Central memory CD4-positive, alpha-beta T cell (primary cell): ENCODE measurements around the gene ADGB.

Source experiments
- DNase-seq: peaks from one replicate; pipeline ENCODE4 v3.0.0; 2022

The ADGB gene

GRCh38 chr6:146635165-146635564, 36.4 kb downstream of the ADGB start:
- no peak for DNase-seq

DNA sequence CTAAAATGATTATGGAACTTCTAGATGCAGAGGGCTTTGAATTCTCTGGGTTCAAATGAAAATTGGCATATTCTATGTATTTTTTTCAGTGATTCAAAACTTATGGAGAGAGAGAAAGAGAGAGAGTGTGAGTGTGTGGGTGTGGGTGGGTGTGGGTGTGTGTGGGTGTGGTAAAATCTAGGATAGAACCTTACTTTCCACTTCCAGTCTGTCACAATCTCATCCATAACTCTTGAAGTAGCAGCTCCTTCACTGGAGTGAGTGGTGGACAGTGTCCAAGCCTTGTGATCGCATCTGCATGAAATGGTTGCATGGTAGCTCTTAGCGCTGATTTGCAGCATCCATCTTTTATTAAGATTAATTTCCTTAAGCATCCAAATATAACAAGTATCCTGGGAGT, 37.7 kb downstream of the ADGB start:
- no peak for DNase-seq

DNA sequence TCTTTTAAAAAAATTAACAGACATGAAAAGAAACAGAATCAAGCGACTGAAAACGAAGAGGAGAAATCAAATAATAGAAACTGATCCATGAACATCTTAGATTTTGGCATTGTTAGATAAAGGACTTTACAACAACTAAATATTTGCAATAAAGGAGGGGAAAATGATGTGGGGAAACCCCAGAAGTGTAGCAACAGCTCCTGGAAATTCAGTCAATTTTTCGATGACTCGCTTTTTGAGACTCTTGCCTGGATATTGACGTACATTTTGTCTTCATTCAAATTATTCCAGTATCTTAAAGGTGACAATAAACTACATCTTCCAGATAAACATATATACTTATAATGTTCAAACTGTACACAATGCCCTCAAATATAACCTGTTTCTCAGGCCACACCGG, 44.1 kb downstream of the ADGB start:
- DNase-seq: no peak

DNA sequence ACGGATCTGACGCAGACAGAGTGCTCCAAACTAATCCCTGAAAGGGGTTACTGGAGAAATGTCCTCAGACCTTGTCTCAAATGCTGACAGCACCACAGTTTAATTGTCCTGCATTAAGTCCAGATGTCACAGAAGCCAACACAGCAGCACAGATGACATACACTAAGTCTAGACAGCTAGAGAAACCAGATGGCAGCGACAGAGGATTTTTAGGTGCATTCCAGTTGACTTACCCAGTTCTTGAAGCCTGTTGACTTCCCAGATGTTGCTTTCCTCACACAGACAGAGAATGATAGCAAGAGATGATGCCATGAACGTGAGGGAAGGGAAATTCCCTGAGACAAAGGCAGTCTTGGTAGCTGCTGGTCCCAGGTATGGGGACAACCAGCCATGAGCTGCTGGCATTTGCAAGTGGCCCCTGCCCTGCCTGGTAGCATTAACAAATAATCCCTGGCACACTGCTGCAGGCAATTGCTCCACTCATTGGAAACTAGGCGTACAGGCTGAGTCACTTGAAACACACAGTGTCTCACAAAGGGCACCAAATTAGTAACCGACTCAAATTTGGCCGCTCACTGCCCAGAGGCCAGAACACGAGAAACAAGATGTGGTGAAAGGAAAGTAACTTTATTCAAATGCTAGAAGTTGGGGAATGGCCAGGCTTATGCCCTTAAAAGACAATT, 52.2 kb downstream of the ADGB start:
- DNase-seq: no peak

- no peak for DNase-seq
These were observed 52.7 kb downstream of the ADGB start for GRCh38 chr6:146651482-146651863.

DNA sequence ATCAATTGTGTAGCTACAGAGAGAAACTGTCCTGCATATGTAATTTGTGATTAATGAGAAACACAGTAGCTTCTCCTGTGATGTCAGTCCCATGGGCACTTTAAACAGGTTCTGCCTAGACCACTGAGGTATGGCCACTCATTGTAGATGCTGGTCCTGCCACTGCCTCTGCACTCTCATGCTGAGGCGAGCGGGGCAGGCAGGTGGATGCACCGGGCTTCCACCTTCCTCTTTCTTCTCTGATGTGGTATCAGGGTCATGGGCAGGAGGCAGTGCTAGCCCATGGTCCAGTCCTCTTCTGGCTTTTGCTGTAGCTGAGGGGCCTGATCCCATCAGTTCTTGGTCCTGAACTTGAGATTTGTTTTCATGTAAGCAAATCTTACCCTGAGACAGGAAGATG, 58.7 kb downstream of the ADGB start:
- DNase-seq: no peak

- DNase-seq: no peak
These were observed 66.1 kb downstream of the ADGB start for GRCh38 chr6:146664871-146665360.

GRCh38 chr6:146666909-146667308, 68.1 kb downstream of the ADGB start:
- no peak for DNase-seq

DNA sequence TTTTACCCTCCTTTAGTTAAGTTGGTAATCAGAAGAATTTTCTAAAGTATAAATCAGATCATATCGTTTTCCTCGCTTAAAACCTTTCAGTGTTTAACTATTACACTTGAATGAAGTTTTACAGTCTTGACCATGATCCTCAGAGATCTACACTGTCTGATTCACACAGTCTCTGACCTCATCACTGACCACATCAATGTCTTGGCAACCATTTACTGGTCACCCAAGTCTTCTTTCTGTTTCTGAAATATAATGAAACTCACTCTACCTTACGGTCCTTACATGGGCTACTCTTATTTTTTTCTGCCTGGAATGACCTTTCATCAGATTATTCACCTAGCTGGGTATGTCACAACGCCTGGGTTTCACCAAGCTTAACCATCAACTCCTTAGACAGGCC, 71.4 kb downstream of the ADGB start:
- no peak for DNase-seq

DNA sequence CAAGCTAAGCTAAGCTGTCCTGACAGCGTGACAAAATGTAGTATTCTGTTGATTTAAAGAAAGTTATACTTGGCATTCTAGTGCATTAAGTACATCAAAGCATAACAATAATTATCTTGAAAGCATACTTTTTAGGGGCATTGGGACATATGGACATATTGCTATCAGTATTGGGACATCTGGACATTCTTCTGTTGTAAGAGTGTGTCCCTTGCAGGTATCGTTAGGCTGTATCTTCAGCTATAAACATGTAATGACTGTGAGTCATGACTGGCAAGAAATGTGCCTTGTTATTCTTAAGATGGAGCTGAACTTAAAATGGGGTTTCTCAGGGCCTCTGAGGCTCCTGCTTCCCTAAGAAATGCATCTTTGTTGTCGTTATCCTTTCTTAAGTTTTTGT, 74.3 kb downstream of the ADGB start:
- DNase-seq: no peak

DNA sequence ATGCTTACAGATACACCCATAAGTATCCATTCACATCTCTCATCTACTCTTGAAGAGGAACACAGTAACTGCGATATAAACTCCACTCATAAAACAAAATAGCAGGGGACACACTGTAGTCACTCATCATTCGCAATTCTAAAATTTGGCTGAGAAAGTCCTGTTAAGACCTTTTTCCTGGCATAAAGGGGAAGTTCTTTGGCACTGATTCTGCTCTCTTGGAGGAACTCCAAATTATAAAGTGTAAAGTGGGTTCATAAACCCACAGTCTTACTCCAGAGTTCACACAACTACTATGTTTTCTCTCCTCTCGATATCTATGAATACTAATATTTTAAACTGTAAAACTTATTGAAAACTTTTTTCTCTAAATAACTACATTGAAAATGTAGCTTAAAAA, 80.6 kb downstream of the ADGB start:
- no peak for DNase-seq

GRCh38 chr6:146682919-146683318, 84.1 kb downstream of the ADGB start:
- DNase-seq: no peak

- no peak for DNase-seq
These were observed 91.0 kb downstream of the ADGB start for GRCh38 chr6:146689806-146690205.

- no peak for DNase-seq
These were observed 94.6 kb downstream of the ADGB start for GRCh38 chr6:146693342-146693741.

DNA sequence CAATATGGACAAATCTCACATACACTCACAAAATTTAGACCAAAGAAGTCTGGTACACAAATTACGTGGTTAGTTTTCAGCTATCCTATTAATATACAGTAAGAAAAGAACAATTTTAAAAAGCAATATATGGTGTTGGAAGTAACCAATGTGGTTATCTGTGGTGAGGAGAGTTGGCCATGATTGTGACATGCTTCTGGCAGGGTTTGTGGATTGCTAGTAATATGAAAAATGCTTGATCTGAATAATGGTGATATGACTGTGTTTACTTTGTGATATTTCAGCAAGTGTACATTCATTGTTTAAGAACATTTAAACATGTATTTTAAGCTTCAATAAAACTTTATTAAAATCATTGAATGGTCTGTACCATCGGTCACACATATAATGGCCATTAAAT, 99.1 kb downstream of the ADGB start:
- no peak for DNase-seq

- DNase-seq: peak; percentile 44
These were observed 101.4 kb downstream of the ADGB start for GRCh38 chr6:146700078-146700686.

GRCh38 chr6:146701632-146702031, 102.9 kb downstream of the ADGB start:
- peak; percentile 17 for DNase-seq

DNA sequence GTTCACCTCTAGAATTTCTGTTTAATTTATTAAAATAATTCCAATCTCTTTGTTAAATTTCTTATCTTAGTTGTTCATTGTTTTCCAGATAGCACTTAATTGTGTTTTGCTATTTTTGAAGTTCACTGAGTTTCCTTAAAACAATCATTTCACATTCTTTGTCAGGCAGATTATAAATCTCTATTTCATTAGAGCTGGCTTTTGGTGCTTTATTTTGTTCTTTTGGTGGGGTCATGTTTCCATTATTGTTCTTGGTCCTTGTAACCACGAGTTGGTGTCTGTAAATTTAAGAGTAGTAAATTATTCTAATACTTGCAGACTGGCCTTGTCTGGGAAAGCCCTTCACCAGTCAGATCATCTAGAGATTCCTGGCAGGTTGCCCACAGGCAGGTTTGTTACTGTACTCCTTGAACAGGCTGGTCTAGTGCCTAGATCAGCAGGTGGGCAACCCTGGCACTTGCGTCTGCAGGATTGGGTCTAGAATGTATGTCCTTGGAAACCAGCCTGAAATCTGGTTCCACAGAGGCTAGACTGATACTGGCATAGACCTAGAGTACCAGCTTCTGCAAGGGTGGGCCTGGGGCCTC, 110.4 kb downstream of the ADGB start:
- no peak for DNase-seq

DNA sequence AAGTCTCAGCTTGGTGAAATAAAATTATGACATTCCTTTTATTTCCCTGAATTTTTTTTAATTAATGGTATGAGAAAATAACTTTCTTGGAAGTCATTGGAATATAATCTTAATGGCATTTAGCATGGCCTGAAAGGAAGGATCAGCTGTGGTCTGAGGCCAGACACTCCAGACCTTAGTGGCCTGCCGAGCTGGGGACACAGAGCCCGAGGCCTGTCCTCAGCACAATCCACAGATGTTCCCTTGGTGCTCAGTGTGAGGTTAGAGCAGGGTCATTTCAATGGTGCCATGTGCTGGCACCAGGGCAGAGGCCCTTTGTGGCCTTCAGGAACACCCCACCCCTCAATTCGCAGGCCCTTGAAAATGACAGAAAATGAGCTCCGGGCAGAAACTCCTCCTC, 120.6 kb downstream of the ADGB start:
- no peak for DNase-seq

DNA sequence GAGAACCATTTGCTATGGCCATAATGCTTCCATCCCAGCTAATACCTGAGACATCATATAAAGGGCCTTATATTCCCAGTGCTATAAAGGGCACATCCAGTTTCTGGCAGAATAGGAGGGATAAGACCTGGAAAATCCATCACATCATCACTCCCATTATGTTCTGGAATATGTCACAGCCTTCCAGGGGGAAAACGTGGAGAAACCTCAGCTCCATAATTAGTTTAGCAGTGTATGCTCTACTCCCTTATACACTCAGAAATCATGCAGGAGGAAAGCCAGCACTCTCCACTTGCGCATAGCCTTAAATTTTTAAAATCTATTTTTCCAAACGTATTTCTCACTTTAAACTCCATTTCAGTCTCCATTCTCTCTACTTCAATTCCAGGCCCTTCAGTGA, 140.9 kb downstream of the ADGB start:
- DNase-seq: no peak

DNA sequence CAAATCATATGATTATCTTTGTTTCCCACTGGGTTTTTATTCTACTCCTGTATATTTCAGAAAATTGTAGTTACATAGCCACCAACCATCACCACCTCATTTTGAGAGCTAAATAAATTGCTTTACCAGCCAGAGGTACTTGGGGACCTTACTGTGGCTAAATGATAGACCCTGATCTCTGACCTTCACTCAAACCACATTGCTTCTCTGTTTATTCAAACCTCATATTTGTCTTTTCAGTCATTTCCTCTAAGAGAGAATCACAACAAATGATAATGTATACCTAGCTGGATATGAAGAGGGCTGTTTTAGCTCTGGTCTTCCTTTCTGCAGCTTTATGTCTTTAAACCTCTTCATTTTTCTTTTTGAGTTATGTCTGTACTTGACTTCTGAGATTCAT, 142.8 kb downstream of the ADGB start:
- no peak for DNase-seq

- no peak for DNase-seq
These were observed 154.5 kb downstream of the ADGB start for GRCh38 chr6:146753306-146753705.

DNA sequence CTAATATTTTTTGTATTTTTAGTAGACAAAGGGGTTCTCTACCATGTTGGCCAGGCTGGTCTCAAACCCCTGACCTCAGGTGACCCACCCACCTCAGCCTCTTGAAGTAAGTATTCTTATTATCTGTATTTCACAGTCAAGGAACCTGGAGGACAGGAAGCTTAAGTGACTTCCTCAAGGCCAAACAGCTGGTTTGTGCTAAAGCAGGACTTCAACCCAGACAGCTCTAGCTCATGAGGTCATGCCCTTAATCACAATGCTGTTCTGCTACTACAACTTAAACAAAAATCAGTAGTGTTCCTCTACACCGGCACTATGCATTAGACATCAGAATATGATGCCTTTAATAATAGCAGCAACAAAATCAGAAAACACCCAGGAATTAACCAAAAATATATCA, 168.9 kb downstream of the ADGB start:
- DNase-seq: no peak

- DNase-seq: no peak
These were observed 169.9 kb downstream of the ADGB start for GRCh38 chr6:146768722-146769121.
